ENCODE results near the gene PLK2. TPM values are rescaled to one million over a fixed set of nuclear protein-coding genes. Genes with fewer than 3 reads are reported as not detected.

Gene PLK2
- total and polyA plus RNA-seq, 2 of the 4 experiments (the other 2 are of a cell fraction), result 129 to 337 TPM

DNA sequence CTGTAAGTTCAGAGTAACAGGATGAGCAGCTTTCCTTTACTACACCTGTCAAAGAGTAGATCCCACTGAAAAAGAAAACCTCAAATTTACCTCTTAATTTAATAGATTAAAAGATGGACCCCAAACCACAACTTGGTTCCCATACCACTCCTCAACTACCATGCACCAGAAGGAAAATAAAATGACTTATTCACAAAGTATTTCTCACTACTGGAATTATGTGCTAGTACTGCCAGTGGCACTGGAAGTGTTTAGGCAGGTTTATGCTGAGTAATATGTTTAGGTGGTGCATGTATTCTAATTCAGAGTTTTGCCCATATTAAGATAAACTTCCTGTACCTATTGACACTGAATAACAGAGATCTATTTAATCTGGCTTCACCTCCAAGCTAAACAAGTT, 6.6 kb downstream of the PLK2 start:
- no peak overlapping the region for H2BK120ac ChIP-seq (ENCODE audit: low read depth, low read length)
- no peak overlapping the region for H2AK9ac ChIP-seq (replicated peaks; ENCODE audit: low read depth, low read length, poor library complexity)
- dilution Hi-C loops (cut with HindIII; ENCODE audit: low sequenced_read_pairs, unreplicated experiment) (no loop called here), in situ Hi-C loops (cut with MboI; ENCODE audit: low sequenced_read_pairs) (loop anchor here (5.0 to 25.0 kb wide), 3 partner anchors 561 to 1541 kb away; partner anchors contain the start of gene SETD9), intact Hi-C loops (cut with micrococcal nuclease) (no loop called here)
- H3K4me1 ChIP-seq (ENCODE audit: control insufficient read depth, insufficient read depth, low read length), result peaks cover 2% of the 10 kb centered on the region; the same call in 1 of the 2 replicates
- ChIA-PET POLR2A (ENCODE audit: unreplicated experiment) (no interaction called here), CTCF (no interaction called here)
- no peak overlapping the region for H3K4me2 ChIP-seq (ENCODE audit: low read depth, low read length)
- H3K23ac ChIP-seq (ENCODE audit: low read depth, low read length), result no peak overlapping the region
- H3K79me1 ChIP-seq (ENCODE audit: low read depth in 1 of 2, low read length in 2 of 2), result peaks cover 24 to 39% of the 10 kb centered on the region in 2 experiments
- BruUV-seq (replicated peaks), result no TSS peak
- H3K9me3 ChIP-seq (ENCODE audit: control insufficient read depth, insufficient read depth, low read length), result no peaks in the 10 kb centered on the region
- no peak overlapping the region for H2BK15ac ChIP-seq (ENCODE audit: low read depth, low read length)
- H3K4ac ChIP-seq (ENCODE audit: low read depth, low read length), result no peak overlapping the region
- H3K27ac ChIP-seq (ENCODE audit: insufficient read depth, low read length), result no peak overlapping the region
- H3K56ac ChIP-seq (ENCODE audit: extremely low read depth, insufficient read depth, low read length), result no peak overlapping the region
- no peak overlapping the region for H3K9ac ChIP-seq (ENCODE audit: low read depth, low read length)
- no peak overlapping the region for H2BK5ac ChIP-seq (ENCODE audit: low read depth, low read length, poor library complexity, severe bottlenecking)
- no peak overlapping the region for H4K8ac ChIP-seq (ENCODE audit: low read depth in 2 of 2, low read length in 2 of 2)
- peaks cover 48% of the 10 kb centered on the region for H4K20me1 ChIP-seq (ENCODE audit: insufficient read depth, low read length)
- no peak overlapping the region for H3K18ac ChIP-seq (ENCODE audit: low read depth, low read length)
- DNase-seq (no peak), ATAC-seq (ENCODE audit: low read depth) (peak; percentile 3; the same call in 1 of the 2 replicates)
- no peak overlapping the region for H3K14ac ChIP-seq (replicated peaks; ENCODE audit: low read depth, low read length)
- peaks cover 52% of the 10 kb centered on the region for H3K36me3 ChIP-seq (ENCODE audit: control insufficient read depth, insufficient read depth, low read length)
- no peak overlapping the region for H2BK20ac ChIP-seq (ENCODE audit: low read depth, low read length)
- no peaks in the 10 kb centered on the region for H3K27me3 ChIP-seq (ENCODE audit: control insufficient read depth, insufficient read depth, low read length)
- no peak overlapping the region for H2AFZ ChIP-seq (replicated peaks; ENCODE audit: low read length, poor library complexity)
- H3K9me1 ChIP-seq (ENCODE audit: insufficient read depth, low read length), result peaks cover 5% of the 10 kb centered on the region; the same call in 1 of the 2 replicates
- H4K5ac ChIP-seq (ENCODE audit: low read depth, low read length), result no peak overlapping the region
- TF ChIP-seq MAFK (IDR thresholded peaks at IDR 0.05; ENCODE audit: low read depth, low read length) (peak; percentile 42), MAZ (IDR thresholded peaks at IDR 0.05; ENCODE audit: borderline replicate concordance, low read depth, low read length) (no peak), BHLHE40 (IDR thresholded peaks at IDR 0.05; ENCODE audit: low read depth, low read length) (no peak)
- no peak overlapping the region for H3K4me3 ChIP-seq (ENCODE audit: insufficient read depth, low read depth, low read length)
- H4K91ac ChIP-seq (ENCODE audit: insufficient read depth, low read depth, low read length), result no peak overlapping the region
- H2AK5ac ChIP-seq (ENCODE audit: low read depth, low read length), result no peak overlapping the region

Measured in IMR-90 (cell line).